PFSK-1 (cell line): ENCODE results near the gene MAF. TPM values are rescaled to one million over a fixed set of nuclear protein-coding genes. Genes with fewer than 3 reads are reported as not detected.

ENCODE experiments used
- FOXP2 ChIP-seq: optimal IDR thresholded peaks from 2 replicates; pipeline ENCODE3; 2011; ENCODE audit warnings: borderline replicate concordance, control low read depth, inconsistent platforms; ENCODE audit not compliant: insufficient read depth; ENCODE audit errors: extremely low read length, extremely low read depth
- POLR2AphosphoS5 ChIP-seq: IDR thresholded peaks from 2 replicates; pipeline ENCODE4 v1.6.1; 2012; ENCODE audit warnings: low read depth, mild to moderate bottlenecking, control low read depth, low read length, moderate library complexity
- REST ChIP-seq, 2 experiments: IDR thresholded peaks; 2 replicates each; pipeline versions ENCODE4 v1.6.1 to v1.8.0; 2011 to 2012; ENCODE audit warnings: low read depth in 2 of 2, low read length in 2 of 2, control low read depth in 1 of 2, inconsistent platforms in 1 of 2, mild to moderate bottlenecking in 1 of 2, moderate library complexity in 1 of 2; ENCODE audit not compliant: insufficient read depth in 1 of 2
- SIN3A ChIP-seq: IDR thresholded peaks from 2 replicates; pipeline ENCODE4 v1.6.1; 2012; ENCODE audit warnings: mild to moderate bottlenecking, low read length, moderate library complexity, borderline replicate concordance; ENCODE audit not compliant: insufficient read depth
- TAF1 ChIP-seq: IDR thresholded peaks from 2 replicates; pipeline ENCODE4 v1.6.1; 2012; ENCODE audit warnings: low read length, control low read depth, borderline replicate concordance; ENCODE audit not compliant: insufficient read depth
- polyA plus RNA-seq: library from polyadenylated mRNA; unstranded; fragments of >200 nt; gene quantifications from one replicate; pipeline ENCODE4 v1.2.1, GENCODE V29; 2012; ENCODE audit warnings: low read depth, missing spikeins; ENCODE audit not compliant: insufficient read length

MAF gene
- polyA plus RNA-seq = 38.1 TPM

GRCh38 chr16:79600638-79601091 is at the start of gene MAF:
Gene MAF, minus strand, starts transcription at chr16:79600737. Its CDS starts 835 bp downstream, at chr16:79599902.
- peak; percentile 85; the same call in 1 of the 2 replicates for TF ChIP-seq POLR2AphosphoS5
- TF ChIP-seq REST (IDR thresholded peaks at IDR 0.05; ENCODE audit: insufficient read depth in 1 of 2, low read depth in 2 of 2, low read length in 2 of 2) = no peak; a peak in 1 of 4 replicates
- TF ChIP-seq TAF1 = peak; percentile 58; the same call in 1 of the 2 replicates
- peak; percentile 100 for TF ChIP-seq SIN3A
- no peak for TF ChIP-seq FOXP2

GRCh38 chr16:79648826-79649225 is 48.3 kb upstream of the MAF start:
- TF ChIP-seq FOXP2 (no peak), SIN3A (no peak), POLR2AphosphoS5 (no peak), REST (IDR thresholded peaks at IDR 0.05; ENCODE audit: insufficient read depth in 1 of 2, low read depth in 2 of 2, low read length in 2 of 2) (no peak), TAF1 (no peak)

- TF ChIP-seq POLR2AphosphoS5 (no peak), FOXP2 (no peak), TAF1 (no peak), REST (IDR thresholded peaks at IDR 0.05; ENCODE audit: insufficient read depth in 1 of 2, low read depth in 2 of 2, low read length in 2 of 2) (no peak), SIN3A (no peak)
Measured at GRCh38 chr16:79647586-79647985, 47.0 kb upstream of the MAF start.

GRCh38 chr16:79645701-79646100 is 45.2 kb upstream of the MAF start:
- TF ChIP-seq SIN3A (no peak), REST (IDR thresholded peaks at IDR 0.05; ENCODE audit: insufficient read depth in 1 of 2, low read depth in 2 of 2, low read length in 2 of 2) (no peak), FOXP2 (no peak), POLR2AphosphoS5 (no peak), TAF1 (no peak)
